ENCODE data around the gene FGFR4.

Gene FGFR4

GRCh38 chr5:177130211-177131018 lies 43.7 kb downstream of the FGFR4 start:
- Histone ChIP-seq H3K27me3 (ENCODE audit: control insufficient read depth, insufficient read depth, low read length) (peaks cover 3% of the 10 kb centered on the region), H3K4me3 (ENCODE audit: low read depth, low read length) (no peak overlapping the region), H3K9me3 (ENCODE audit: control insufficient read depth, insufficient read depth, low read length) (no peaks in the 10 kb centered on the region), H3K9ac (ENCODE audit: low read depth, low read length) (no peak overlapping the region), H3K36me3 (ENCODE audit: control insufficient read depth, insufficient read depth, low read length) (peaks cover 8% of the 10 kb centered on the region), H3K4me1 (ENCODE audit: control insufficient read depth, insufficient read depth, low read length) (peaks cover 15% of the 10 kb centered on the region)

- H3K4me3 ChIP-seq (ENCODE audit: low read depth, low read length), result peak overlapping the region; percentile 82
- H3K4me1 ChIP-seq (ENCODE audit: control insufficient read depth, insufficient read depth, low read length), result peaks cover 20% of the 10 kb centered on the region
- no peaks in the 10 kb centered on the region for H3K9me3 ChIP-seq (ENCODE audit: control insufficient read depth, insufficient read depth, low read length)
- no peak overlapping the region for H3K9ac ChIP-seq (ENCODE audit: low read depth, low read length)
- peaks cover 3% of the 10 kb centered on the region for H3K27me3 ChIP-seq (ENCODE audit: control insufficient read depth, insufficient read depth, low read length)
- H3K36me3 ChIP-seq (ENCODE audit: control insufficient read depth, insufficient read depth, low read length), result peaks cover 13% of the 10 kb centered on the region
These were observed 44.3 kb downstream of the FGFR4 start for GRCh38 chr5:177131019-177131320.

GRCh38 chr5:177131352-177132135 lies 44.8 kb downstream of the FGFR4 start:
- H3K9me3 ChIP-seq (ENCODE audit: control insufficient read depth, insufficient read depth, low read length), result no peaks in the 10 kb centered on the region
- peak overlapping the region; percentile 96 for H3K9ac ChIP-seq (ENCODE audit: low read depth, low read length)
- H3K27me3 ChIP-seq (ENCODE audit: control insufficient read depth, insufficient read depth, low read length), result peaks cover 3% of the 10 kb centered on the region
- H3K4me3 ChIP-seq (ENCODE audit: low read depth, low read length), result peak overlapping the region; percentile 82
- peaks cover 24% of the 10 kb centered on the region for H3K4me1 ChIP-seq (ENCODE audit: control insufficient read depth, insufficient read depth, low read length)
- H3K36me3 ChIP-seq (ENCODE audit: control insufficient read depth, insufficient read depth, low read length), result peaks cover 13% of the 10 kb centered on the region

GRCh38 chr5:177132136-177133095 lies 45.7 kb downstream of the FGFR4 start:
- Histone ChIP-seq H3K9me3 (ENCODE audit: control insufficient read depth, insufficient read depth, low read length) (no peaks in the 10 kb centered on the region), H3K36me3 (ENCODE audit: control insufficient read depth, insufficient read depth, low read length) (peaks cover 13% of the 10 kb centered on the region), H3K4me1 (ENCODE audit: control insufficient read depth, insufficient read depth, low read length) (peaks cover 24% of the 10 kb centered on the region), H3K4me3 (ENCODE audit: low read depth, low read length) (peak overlapping the region; percentile 82), H3K27me3 (ENCODE audit: control insufficient read depth, insufficient read depth, low read length) (peaks cover 3% of the 10 kb centered on the region), H3K9ac (ENCODE audit: low read depth, low read length) (peak overlapping the region; percentile 98)

- no peaks in the 10 kb centered on the region for H3K9me3 ChIP-seq (ENCODE audit: control insufficient read depth, insufficient read depth, low read length)
- H3K27me3 ChIP-seq (ENCODE audit: control insufficient read depth, insufficient read depth, low read length), result peaks cover 3% of the 10 kb centered on the region
- H3K9ac ChIP-seq (ENCODE audit: low read depth, low read length), result peak within 1 kb of the TSS; percentile 98
- peak within 1 kb of the TSS; percentile 82 for H3K4me3 ChIP-seq (ENCODE audit: low read depth, low read length)
- H3K36me3 ChIP-seq (ENCODE audit: control insufficient read depth, insufficient read depth, low read length), result peaks cover 17% of the 10 kb centered on the region
- peaks cover 24% of the 10 kb centered on the region for H3K4me1 ChIP-seq (ENCODE audit: control insufficient read depth, insufficient read depth, low read length)
These were observed 46.6 kb downstream of the FGFR4 start, which contains the start of gene NSD1 for GRCh38 chr5:177133096-177133852. TSS of gene NSD1 (plus strand) at chr5:177133773. CDS start at chr5:177135104, 1,331 bp downstream.

GRCh38 chr5:177133853-177134696 lies 47.4 kb downstream of the FGFR4 start:
- Histone ChIP-seq H3K27me3 (ENCODE audit: control insufficient read depth, insufficient read depth, low read length) (peaks cover under 1% of the 10 kb centered on the region), H3K4me3 (ENCODE audit: low read depth, low read length) (peak overlapping the region; percentile 76)

GRCh38 chr5:177134697-177135225 lies 48.0 kb downstream of the FGFR4 start:
- Histone ChIP-seq H3K4me3 (ENCODE audit: low read depth, low read length) (peak overlapping the region; percentile 76), H3K36me3 (ENCODE audit: control insufficient read depth, insufficient read depth, low read length) (peaks cover 17% of the 10 kb centered on the region), H3K4me1 (ENCODE audit: control insufficient read depth, insufficient read depth, low read length) (peaks cover 24% of the 10 kb centered on the region), H3K9ac (ENCODE audit: low read depth, low read length) (peak overlapping the region; percentile 95), H3K27me3 (ENCODE audit: control insufficient read depth, insufficient read depth, low read length) (no peaks in the 10 kb centered on the region), H3K9me3 (ENCODE audit: control insufficient read depth, insufficient read depth, low read length) (no peaks in the 10 kb centered on the region)

More at GRCh38 chr5:177133853-177134696, 47.4 kb downstream of the FGFR4 start:
- H3K4me1 ChIP-seq (ENCODE audit: control insufficient read depth, insufficient read depth, low read length), result peaks cover 24% of the 10 kb centered on the region
- no peaks in the 10 kb centered on the region for H3K9me3 ChIP-seq (ENCODE audit: control insufficient read depth, insufficient read depth, low read length)
- peaks cover 17% of the 10 kb centered on the region for H3K36me3 ChIP-seq (ENCODE audit: control insufficient read depth, insufficient read depth, low read length)
- H3K9ac ChIP-seq (ENCODE audit: low read depth, low read length), result peak overlapping the region; percentile 95

- no peak overlapping the region for H3K9ac ChIP-seq (ENCODE audit: low read depth, low read length)
- no peaks in the 10 kb centered on the region for H3K9me3 ChIP-seq (ENCODE audit: control insufficient read depth, insufficient read depth, low read length)
- no peak overlapping the region for H3K4me3 ChIP-seq (ENCODE audit: low read depth, low read length)
- H3K27me3 ChIP-seq (ENCODE audit: control insufficient read depth, insufficient read depth, low read length), result no peaks in the 10 kb centered on the region
- peaks cover 23% of the 10 kb centered on the region for H3K36me3 ChIP-seq (ENCODE audit: control insufficient read depth, insufficient read depth, low read length)
- H3K4me1 ChIP-seq (ENCODE audit: control insufficient read depth, insufficient read depth, low read length), result peaks cover 10% of the 10 kb centered on the region
These were observed 53.6 kb downstream of the FGFR4 start for GRCh38 chr5:177140312-177140711.

- peaks cover 21% of the 10 kb centered on the region for H3K36me3 ChIP-seq (ENCODE audit: control insufficient read depth, insufficient read depth, low read length)
- no peaks in the 10 kb centered on the region for H3K9me3 ChIP-seq (ENCODE audit: control insufficient read depth, insufficient read depth, low read length)
- H3K4me1 ChIP-seq (ENCODE audit: control insufficient read depth, insufficient read depth, low read length), result no peaks in the 10 kb centered on the region
- H3K9ac ChIP-seq (ENCODE audit: low read depth, low read length), result no peak overlapping the region
- H3K4me3 ChIP-seq (ENCODE audit: low read depth, low read length), result no peak overlapping the region
- no peaks in the 10 kb centered on the region for H3K27me3 ChIP-seq (ENCODE audit: control insufficient read depth, insufficient read depth, low read length)
These were observed 54.8 kb downstream of the FGFR4 start for GRCh38 chr5:177141496-177141895.

- no peaks in the 10 kb centered on the region for H3K9me3 ChIP-seq (ENCODE audit: control insufficient read depth, insufficient read depth, low read length)
- no peaks in the 10 kb centered on the region for H3K27me3 ChIP-seq (ENCODE audit: control insufficient read depth, insufficient read depth, low read length)
- peaks cover 25% of the 10 kb centered on the region for H3K36me3 ChIP-seq (ENCODE audit: control insufficient read depth, insufficient read depth, low read length)
- H3K9ac ChIP-seq (ENCODE audit: low read depth, low read length), result no peak overlapping the region
- H3K4me3 ChIP-seq (ENCODE audit: low read depth, low read length), result no peak overlapping the region
- H3K4me1 ChIP-seq (ENCODE audit: control insufficient read depth, insufficient read depth, low read length), result no peaks in the 10 kb centered on the region
These were observed 55.4 kb downstream of the FGFR4 start for GRCh38 chr5:177142098-177142611.

Data from iPS-15b (cell line).